ENCODE data around the gene OGDH.
"Not testable (repeated sequence)": the region's sequence is repeated elsewhere in the genome, so short reads cannot be mapped to it uniquely, and the experiment has no call there.

DNA sequence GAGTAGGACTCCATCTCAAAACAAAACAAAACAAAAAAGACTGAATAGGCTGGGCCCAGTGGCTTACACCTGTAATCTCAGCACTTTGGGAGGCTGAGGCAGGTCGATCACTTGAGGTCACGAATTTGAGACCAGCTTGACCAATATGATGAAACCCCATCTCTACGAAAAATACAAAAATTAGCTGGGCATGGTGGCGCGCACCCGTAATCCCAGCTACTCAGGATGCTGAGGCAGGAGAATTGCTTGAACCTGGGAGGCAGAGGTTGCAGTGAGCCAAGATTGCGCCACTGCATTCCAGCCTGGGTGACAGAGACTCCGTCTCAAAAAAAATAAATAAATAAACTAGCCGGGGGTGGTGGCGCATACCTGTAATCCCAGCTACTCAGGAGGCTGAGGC lies 97.0 kb downstream of the OGDH start:
- TF ChIP-seq, protein P1, sequence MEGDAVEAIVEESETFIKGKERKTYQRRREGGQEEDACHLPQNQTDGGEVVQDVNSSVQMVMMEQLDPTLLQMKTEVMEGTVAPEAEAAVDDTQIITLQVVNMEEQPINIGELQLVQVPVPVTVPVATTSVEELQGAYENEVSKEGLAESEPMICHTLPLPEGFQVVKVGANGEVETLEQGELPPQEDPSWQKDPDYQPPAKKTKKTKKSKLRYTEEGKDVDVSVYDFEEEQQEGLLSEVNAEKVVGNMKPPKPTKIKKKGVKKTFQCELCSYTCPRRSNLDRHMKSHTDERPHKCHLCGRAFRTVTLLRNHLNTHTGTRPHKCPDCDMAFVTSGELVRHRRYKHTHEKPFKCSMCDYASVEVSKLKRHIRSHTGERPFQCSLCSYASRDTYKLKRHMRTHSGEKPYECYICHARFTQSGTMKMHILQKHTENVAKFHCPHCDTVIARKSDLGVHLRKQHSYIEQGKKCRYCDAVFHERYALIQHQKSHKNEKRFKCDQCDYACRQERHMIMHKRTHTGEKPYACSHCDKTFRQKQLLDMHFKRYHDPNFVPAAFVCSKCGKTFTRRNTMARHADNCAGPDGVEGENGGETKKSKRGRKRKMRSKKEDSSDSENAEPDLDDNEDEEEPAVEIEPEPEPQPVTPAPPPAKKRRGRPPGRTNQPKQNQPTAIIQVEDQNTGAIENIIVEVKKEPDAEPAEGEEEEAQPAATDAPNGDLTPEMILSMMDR (IDR thresholded peaks at IDR 0.05; ENCODE audit: low read depth, low read length, poor library complexity, severe bottlenecking) = not testable (repeated sequence)
- TF ChIP-seq EZH2phosphoT487 (IDR thresholded peaks at IDR 0.05; ENCODE audit: borderline replicate concordance, low read length) = not testable (repeated sequence)

Measured in DOHH2 (cell line).